Measurements from ENCODE around the gene MBOAT2.

MBOAT2 gene

GRCh38 chr2:8893474-8893873 lies 110.0 kb downstream of the MBOAT2 start:
- Histone ChIP-seq H2AK5ac (ENCODE audit: low read length, severe bottlenecking) (no peak overlapping the region), H3K9ac (ENCODE audit: low read length) (no peak overlapping the region), H3K27me3 (ENCODE audit: control insufficient read depth in 1 of 2, insufficient read depth in 1 of 2, low read length in 2 of 2) (no peaks in the 10 kb centered on the region), H4K8ac (ENCODE audit: low read length) (no peak overlapping the region), H3K79me1 (replicated peaks; ENCODE audit: low read length, poor library complexity, severe bottlenecking) (peaks cover 6% of the 10 kb centered on the region), H3K36me3 (ENCODE audit: control insufficient read depth in 1 of 2, insufficient read depth in 2 of 2, low read depth in 1 of 2, low read length in 2 of 2) (peaks cover 6 to 17% of the 10 kb centered on the region in 2 experiments), H3K4me3 (ENCODE audit: insufficient read depth in 1 of 2, low read depth in 1 of 2, low read length in 2 of 2) (no peak overlapping the region), H3K14ac (ENCODE audit: low read length in 2 of 2) (no peak overlapping the region), H2BK120ac (ENCODE audit: low read depth, low read length) (no peak overlapping the region), H3K18ac (ENCODE audit: low read depth in 1 of 2, low read length in 2 of 2) (no peak overlapping the region), H3K4me2 (ENCODE audit: low read length, poor library complexity, severe bottlenecking) (no peak overlapping the region), H2AFZ (ENCODE audit: low read depth, low read length) (no peak overlapping the region), H2BK12ac (ENCODE audit: low read length in 2 of 2) (no peak overlapping the region), H3K27ac (ENCODE audit: low read length, poor library complexity, severe bottlenecking) (no peak overlapping the region), H2BK5ac (ENCODE audit: low read depth, low read length, poor library complexity, severe bottlenecking) (no peak overlapping the region), H3K4ac (ENCODE audit: low read depth in 1 of 2, low read length in 2 of 2) (no peak overlapping the region), H3K23ac (ENCODE audit: low read length in 2 of 2) (no peak overlapping the region), H4K91ac (ENCODE audit: low read length) (no peak overlapping the region), H3K4me1 (ENCODE audit: control insufficient read depth, insufficient read depth, low read depth, low read length) (no peaks in the 10 kb centered on the region), H2BK15ac (ENCODE audit: low read depth, poor library complexity, severe bottlenecking) (no peak overlapping the region), H3K9me3 (ENCODE audit: control insufficient read depth, low read length) (peaks cover 2% of the 10 kb centered on the region)
- DNase-seq: no peak
- 100% methylated on average over 1 of the region's 1 CpG for WGBS

DNA sequence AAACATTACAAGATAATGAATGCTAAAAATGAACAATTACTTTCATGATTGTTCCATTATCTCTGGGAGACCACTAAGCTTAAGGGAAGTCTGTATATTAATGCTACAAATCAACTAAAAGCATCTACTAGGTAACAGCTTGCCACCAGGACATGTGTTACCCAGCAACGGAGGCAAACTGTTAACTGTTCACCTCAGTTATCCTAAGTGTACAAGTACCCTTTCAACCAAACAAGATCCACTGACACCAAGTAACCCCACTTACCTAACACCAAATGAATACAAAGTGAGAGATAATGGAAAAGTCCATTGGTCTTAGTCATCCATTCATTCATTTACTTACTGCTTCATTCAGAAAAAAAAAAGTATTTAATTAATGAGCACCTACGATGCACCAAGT lies 111.4 kb downstream of the MBOAT2 start:
- Histone ChIP-seq H4K8ac (ENCODE audit: low read length) (no peak overlapping the region), H2BK5ac (ENCODE audit: low read depth, low read length, poor library complexity, severe bottlenecking) (no peak overlapping the region), H2AFZ (ENCODE audit: low read depth, low read length) (no peak overlapping the region), H3K4ac (ENCODE audit: low read depth in 1 of 2, low read length in 2 of 2) (no peak overlapping the region), H3K4me2 (ENCODE audit: low read length, poor library complexity, severe bottlenecking) (no peak overlapping the region), H3K18ac (ENCODE audit: low read depth in 1 of 2, low read length in 2 of 2) (no peak overlapping the region), H2BK120ac (ENCODE audit: low read depth, low read length) (no peak overlapping the region), H3K9ac (ENCODE audit: low read length) (no peak overlapping the region), H3K27ac (ENCODE audit: low read length, poor library complexity, severe bottlenecking) (no peak overlapping the region), H3K27me3 (ENCODE audit: control insufficient read depth in 1 of 2, insufficient read depth in 1 of 2, low read length in 2 of 2) (no peaks in the 10 kb centered on the region), H3K14ac (ENCODE audit: low read length in 2 of 2) (no peak overlapping the region), H2AK5ac (ENCODE audit: low read length, severe bottlenecking) (no peak overlapping the region), H3K79me1 (replicated peaks; ENCODE audit: low read length, poor library complexity, severe bottlenecking) (peaks cover 8% of the 10 kb centered on the region), H2BK12ac (ENCODE audit: low read length in 2 of 2) (no peak overlapping the region), H3K23ac (ENCODE audit: low read length in 2 of 2) (no peak overlapping the region), H3K4me3 (ENCODE audit: insufficient read depth in 1 of 2, low read depth in 1 of 2, low read length in 2 of 2) (no peak overlapping the region), H2BK15ac (ENCODE audit: low read depth, poor library complexity, severe bottlenecking) (no peak overlapping the region), H3K9me3 (ENCODE audit: control insufficient read depth, low read length) (peaks cover 2% of the 10 kb centered on the region), H3K36me3 (ENCODE audit: control insufficient read depth in 1 of 2, insufficient read depth in 2 of 2, low read depth in 1 of 2, low read length in 2 of 2) (peaks cover 6 to 17% of the 10 kb centered on the region in 2 experiments), H4K91ac (ENCODE audit: low read length) (no peak overlapping the region), H3K4me1 (ENCODE audit: control insufficient read depth, insufficient read depth, low read depth, low read length) (peaks cover 1% of the 10 kb centered on the region)
- 94% methylated on average over 2 of the region's 2 CpGs for WGBS
- no peak for DNase-seq

- no peak overlapping the region for H3K18ac ChIP-seq (ENCODE audit: low read depth in 1 of 2, low read length in 2 of 2)
- 86% methylated on average over 7 of the region's 7 CpGs for WGBS
- peaks cover 4 to 14% of the 10 kb centered on the region in 2 experiments for H3K36me3 ChIP-seq (ENCODE audit: control insufficient read depth in 1 of 2, insufficient read depth in 2 of 2, low read depth in 1 of 2, low read length in 2 of 2)
These were observed 113.5 kb downstream of the MBOAT2 start for GRCh38 chr2:8889978-8890377.

GRCh38 chr2:8888963-8889362 lies 114.5 kb downstream of the MBOAT2 start:
- Histone ChIP-seq H4K91ac (ENCODE audit: low read length) (no peak overlapping the region), H3K4me2 (ENCODE audit: low read length, poor library complexity, severe bottlenecking) (no peak overlapping the region), H3K14ac (ENCODE audit: low read length in 2 of 2) (no peak overlapping the region), H3K27ac (ENCODE audit: low read length, poor library complexity, severe bottlenecking) (no peak overlapping the region), H3K4me1 (ENCODE audit: control insufficient read depth, insufficient read depth, low read depth, low read length) (peaks cover 1% of the 10 kb centered on the region), H2BK5ac (ENCODE audit: low read depth, low read length, poor library complexity, severe bottlenecking) (no peak overlapping the region), H3K27me3 (ENCODE audit: control insufficient read depth in 1 of 2, insufficient read depth in 1 of 2, low read length in 2 of 2) (no peaks in the 10 kb centered on the region), H3K9ac (ENCODE audit: low read length) (no peak overlapping the region), H2BK120ac (ENCODE audit: low read depth, low read length) (no peak overlapping the region), H3K36me3 (ENCODE audit: control insufficient read depth in 1 of 2, insufficient read depth in 2 of 2, low read depth in 1 of 2, low read length in 2 of 2) (peaks cover 0 to 4% of the 10 kb centered on the region in 2 experiments), H2BK15ac (ENCODE audit: low read depth, poor library complexity, severe bottlenecking) (no peak overlapping the region), H3K4me3 (ENCODE audit: insufficient read depth in 1 of 2, low read depth in 1 of 2, low read length in 2 of 2) (no peak overlapping the region), H3K9me3 (ENCODE audit: control insufficient read depth, low read length) (no peaks in the 10 kb centered on the region), H3K18ac (ENCODE audit: low read depth in 1 of 2, low read length in 2 of 2) (peak overlapping the region in 1 of 2 experiments; percentile 28), H3K23ac (ENCODE audit: low read length in 2 of 2) (no peak overlapping the region), H2BK12ac (ENCODE audit: low read length in 2 of 2) (no peak overlapping the region), H3K4ac (ENCODE audit: low read depth in 1 of 2, low read length in 2 of 2) (no peak overlapping the region), H2AFZ (ENCODE audit: low read depth, low read length) (no peak overlapping the region), H3K79me1 (replicated peaks; ENCODE audit: low read length, poor library complexity, severe bottlenecking) (peaks cover 8% of the 10 kb centered on the region), H2AK5ac (ENCODE audit: low read length, severe bottlenecking) (no peak overlapping the region), H4K8ac (ENCODE audit: low read length) (no peak overlapping the region)
- no peak for DNase-seq
- 93% methylated on average over 8 of the region's 8 CpGs for WGBS

More at GRCh38 chr2:8889978-8890377, 113.5 kb downstream of the MBOAT2 start:
- Histone ChIP-seq H3K79me1 (replicated peaks; ENCODE audit: low read length, poor library complexity, severe bottlenecking) (peaks cover 8% of the 10 kb centered on the region), H2BK12ac (ENCODE audit: low read length in 2 of 2) (no peak overlapping the region), H3K27me3 (ENCODE audit: control insufficient read depth in 1 of 2, insufficient read depth in 1 of 2, low read length in 2 of 2) (no peaks in the 10 kb centered on the region), H2AFZ (ENCODE audit: low read depth, low read length) (no peak overlapping the region), H3K4me3 (ENCODE audit: insufficient read depth in 1 of 2, low read depth in 1 of 2, low read length in 2 of 2) (no peak overlapping the region), H3K9ac (ENCODE audit: low read length) (no peak overlapping the region), H3K4ac (ENCODE audit: low read depth in 1 of 2, low read length in 2 of 2) (no peak overlapping the region), H3K4me2 (ENCODE audit: low read length, poor library complexity, severe bottlenecking) (no peak overlapping the region), H3K14ac (ENCODE audit: low read length in 2 of 2) (no peak overlapping the region), H2BK15ac (ENCODE audit: low read depth, poor library complexity, severe bottlenecking) (no peak overlapping the region), H3K23ac (ENCODE audit: low read length in 2 of 2) (no peak overlapping the region), H3K27ac (ENCODE audit: low read length, poor library complexity, severe bottlenecking) (no peak overlapping the region), H2BK120ac (ENCODE audit: low read depth, low read length) (no peak overlapping the region), H4K91ac (ENCODE audit: low read length) (no peak overlapping the region), H4K8ac (ENCODE audit: low read length) (no peak overlapping the region), H2AK5ac (ENCODE audit: low read length, severe bottlenecking) (no peak overlapping the region), H2BK5ac (ENCODE audit: low read depth, low read length, poor library complexity, severe bottlenecking) (no peak overlapping the region), H3K4me1 (ENCODE audit: control insufficient read depth, insufficient read depth, low read depth, low read length) (peaks cover 1% of the 10 kb centered on the region), H3K9me3 (ENCODE audit: control insufficient read depth, low read length) (no peaks in the 10 kb centered on the region)
- peak; percentile 16 for DNase-seq
